ENCODE data around the gene SIM2.

Gene SIM2

DNA sequence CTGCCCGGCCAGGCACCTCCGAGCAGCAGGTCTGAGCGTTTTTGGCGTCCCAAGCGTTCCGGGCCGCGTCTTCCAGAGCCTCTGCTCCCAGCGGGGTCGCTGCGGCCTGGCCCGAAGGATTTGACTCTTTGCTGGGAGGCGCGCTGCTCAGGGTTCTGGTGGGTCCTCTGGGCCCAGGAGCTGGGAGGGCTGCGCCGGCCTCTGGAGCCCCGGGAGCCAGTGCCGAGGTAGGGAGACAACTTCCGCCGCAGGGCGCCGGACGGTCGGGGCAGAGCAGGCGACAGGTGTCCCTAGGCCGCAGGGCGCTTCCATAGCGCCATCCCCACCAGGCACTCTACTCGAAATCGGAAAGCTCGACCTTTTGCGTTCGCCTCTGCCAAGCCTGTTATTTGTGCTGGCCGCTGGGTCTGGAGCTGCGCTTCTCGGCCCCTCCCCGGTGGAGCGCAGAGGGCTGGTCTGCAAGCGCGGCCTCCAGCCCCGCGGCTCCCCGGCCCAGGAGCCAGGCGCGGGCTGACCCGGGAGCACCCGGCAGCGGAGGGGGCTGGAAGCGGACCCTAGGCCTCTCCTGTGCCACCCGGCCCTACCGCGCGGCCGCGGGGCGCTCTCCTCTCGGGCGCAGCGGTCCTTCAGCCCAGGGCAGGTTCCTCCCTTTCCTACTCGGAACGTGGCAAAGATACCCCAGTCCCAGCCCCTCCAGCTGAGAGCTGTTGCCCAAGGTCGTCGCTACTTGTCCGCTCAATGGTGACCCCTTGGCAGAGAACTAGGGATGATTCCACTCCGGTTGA is 2.2 kb downstream of the SIM2 start:
- DNase-seq (ENCODE audit: low spot score), result no peak

DNA sequence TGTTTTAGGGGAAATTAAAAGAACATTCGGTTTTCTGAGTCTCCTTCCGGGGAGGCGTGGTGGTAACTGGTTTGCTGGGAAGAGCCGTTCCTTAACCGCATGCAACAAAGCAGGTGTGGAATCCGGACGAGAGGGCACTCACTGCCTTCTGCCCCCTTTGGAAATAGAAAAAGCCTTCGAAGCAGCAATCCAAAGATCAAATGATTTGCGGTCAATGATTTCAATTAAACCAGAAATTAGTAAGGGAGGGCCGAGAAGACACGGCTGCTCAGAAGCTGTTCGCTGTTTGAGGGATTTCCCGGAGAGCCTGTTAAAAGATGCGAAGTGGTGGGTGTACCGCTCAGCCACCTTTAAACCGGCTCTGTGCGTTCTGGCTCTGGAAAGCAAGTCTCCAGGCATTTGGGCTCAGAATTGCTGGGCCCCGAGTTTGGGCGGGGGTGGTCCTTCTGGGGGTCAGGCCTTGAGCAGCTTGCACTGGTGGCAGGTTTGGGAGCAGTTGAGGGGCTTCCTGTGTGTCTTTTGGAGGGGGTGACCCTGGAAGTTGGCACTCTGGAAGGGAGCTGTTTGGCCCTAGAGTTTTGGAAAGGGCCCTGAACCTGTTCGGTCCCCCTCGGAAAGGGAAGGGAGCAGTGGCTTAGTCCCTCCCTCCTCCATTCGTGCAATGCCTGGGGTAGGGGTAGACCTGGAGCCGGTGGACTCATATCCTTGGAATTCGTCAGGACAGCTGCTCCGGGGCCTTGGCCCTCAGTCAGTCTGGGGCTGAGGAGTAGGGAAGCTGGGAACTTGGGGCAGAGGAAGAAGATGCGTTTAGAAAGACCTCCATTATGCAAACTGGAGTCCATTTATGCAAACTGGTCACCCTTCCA is 3.1 kb downstream of the SIM2 start:
- no peak for DNase-seq (ENCODE audit: low spot score)

DNA sequence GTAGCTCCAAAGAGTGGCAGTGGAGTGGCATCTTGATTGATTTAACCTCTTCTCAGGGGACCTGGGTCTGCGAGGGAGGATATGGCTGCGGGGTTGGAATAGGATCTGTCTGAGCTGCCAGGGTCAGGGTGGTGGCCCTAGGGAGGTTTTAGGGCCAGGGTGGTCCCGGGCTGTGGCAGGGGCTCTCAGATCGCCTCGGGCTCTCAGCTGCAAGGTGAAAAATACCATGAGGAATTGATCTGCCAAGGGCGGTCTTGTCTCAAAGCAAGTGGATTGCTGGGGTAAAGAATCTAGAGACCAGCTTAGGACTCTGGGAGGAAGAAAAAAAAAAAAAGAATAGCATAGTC is 3.7 kb downstream of the SIM2 start:
- DNase-seq (ENCODE audit: low spot score), result no peak

- DNase-seq (ENCODE audit: low spot score), result no peak
Observed at GRCh38 chr21:36703123-36703522, 4.2 kb downstream of the SIM2 start.

DNA sequence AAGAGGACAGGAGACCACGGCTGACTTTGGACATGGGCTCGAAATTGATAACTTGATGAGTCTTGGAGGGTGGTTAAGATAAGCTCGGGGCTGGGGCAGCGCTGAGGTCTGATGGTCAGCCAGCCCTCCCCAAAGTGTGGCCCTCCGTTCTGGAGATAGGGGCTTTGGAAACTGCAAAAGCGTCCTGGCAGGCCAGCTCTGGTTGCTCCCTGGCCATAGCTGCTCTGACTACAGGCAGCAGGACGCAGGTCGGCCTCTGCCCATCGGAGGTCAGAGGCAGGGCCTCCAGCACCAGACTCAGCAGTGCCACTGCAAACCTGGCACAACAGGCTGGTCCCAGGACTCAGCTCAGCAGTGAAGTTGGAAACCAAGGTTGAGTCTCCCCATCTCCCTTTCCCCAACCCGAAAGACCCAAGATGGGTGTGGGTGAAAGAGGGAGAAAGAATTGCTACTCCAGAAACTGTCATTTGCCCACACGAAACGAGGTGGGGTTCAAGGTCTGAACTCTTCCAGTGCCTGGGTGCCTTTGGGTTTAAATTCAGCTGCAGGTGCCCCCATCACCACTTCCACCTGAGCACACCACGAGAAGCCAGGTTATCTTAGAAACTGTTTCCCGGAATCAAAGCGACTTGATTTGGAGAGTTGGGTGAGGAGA is 4.8 kb downstream of the SIM2 start:
- DNase-seq (ENCODE audit: low spot score), result no peak

- no peak for DNase-seq (ENCODE audit: low spot score)
Observed at GRCh38 chr21:36704281-36704957, 5.5 kb downstream of the SIM2 start.

GRCh38 chr21:36704958-36705678 is 6.2 kb downstream of the SIM2 start:
- DNase-seq (ENCODE audit: low spot score), result no peak

GRCh38 chr21:36705679-36706481 is 7.0 kb downstream of the SIM2 start:
- no peak for DNase-seq (ENCODE audit: low spot score)

DNA sequence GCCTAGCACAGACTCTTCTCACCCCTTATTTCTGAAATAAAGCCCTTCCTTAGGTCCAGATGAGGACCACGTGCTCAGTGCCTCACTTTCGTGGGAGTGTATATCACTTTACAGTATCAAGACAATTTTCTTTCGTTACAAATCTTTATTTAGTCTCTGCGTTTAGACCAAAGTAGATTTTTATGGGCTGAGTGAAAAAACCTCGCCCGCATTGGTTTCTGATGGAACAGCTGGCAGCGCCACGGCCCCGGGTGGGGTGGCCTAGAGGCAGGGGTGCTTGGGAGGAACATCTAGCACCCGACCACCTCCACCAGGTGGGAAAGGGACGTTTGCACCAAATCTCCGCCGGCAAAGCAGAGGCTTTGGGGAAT is 7.6 kb downstream of the SIM2 start:
- no peak for DNase-seq (ENCODE audit: low spot score)

- DNase-seq (ENCODE audit: low spot score), result no peak
Observed at GRCh38 chr21:36706951-36707762, 8.2 kb downstream of the SIM2 start.

DNA sequence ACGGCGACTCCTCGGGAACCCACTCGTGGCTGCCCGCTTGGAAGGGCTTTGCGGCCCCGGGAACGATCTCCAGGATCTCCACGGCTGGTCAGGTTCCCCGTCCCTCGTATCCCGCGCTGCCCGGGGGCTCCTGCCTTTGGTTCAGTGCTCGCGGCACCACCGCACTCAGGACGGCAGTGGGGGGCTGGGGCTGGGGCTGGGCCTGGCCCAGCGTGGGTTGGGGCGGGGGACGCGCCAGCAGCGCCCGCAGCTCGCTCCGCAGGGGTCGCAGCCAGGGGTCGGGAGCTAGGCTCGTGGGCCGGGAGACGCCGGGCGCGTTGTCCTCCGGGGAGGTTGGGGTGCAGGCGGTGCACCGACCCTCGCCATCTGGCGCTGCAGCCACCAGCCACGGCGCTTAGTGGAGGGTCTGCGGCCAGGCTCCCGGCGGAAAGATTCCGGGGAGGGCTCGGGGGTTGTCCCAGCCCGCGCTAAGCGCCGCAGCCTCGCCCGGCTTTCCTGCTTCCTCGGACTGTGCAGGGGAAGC is 8.9 kb downstream of the SIM2 start:
- no peak for DNase-seq (ENCODE audit: low spot score)

DNA sequence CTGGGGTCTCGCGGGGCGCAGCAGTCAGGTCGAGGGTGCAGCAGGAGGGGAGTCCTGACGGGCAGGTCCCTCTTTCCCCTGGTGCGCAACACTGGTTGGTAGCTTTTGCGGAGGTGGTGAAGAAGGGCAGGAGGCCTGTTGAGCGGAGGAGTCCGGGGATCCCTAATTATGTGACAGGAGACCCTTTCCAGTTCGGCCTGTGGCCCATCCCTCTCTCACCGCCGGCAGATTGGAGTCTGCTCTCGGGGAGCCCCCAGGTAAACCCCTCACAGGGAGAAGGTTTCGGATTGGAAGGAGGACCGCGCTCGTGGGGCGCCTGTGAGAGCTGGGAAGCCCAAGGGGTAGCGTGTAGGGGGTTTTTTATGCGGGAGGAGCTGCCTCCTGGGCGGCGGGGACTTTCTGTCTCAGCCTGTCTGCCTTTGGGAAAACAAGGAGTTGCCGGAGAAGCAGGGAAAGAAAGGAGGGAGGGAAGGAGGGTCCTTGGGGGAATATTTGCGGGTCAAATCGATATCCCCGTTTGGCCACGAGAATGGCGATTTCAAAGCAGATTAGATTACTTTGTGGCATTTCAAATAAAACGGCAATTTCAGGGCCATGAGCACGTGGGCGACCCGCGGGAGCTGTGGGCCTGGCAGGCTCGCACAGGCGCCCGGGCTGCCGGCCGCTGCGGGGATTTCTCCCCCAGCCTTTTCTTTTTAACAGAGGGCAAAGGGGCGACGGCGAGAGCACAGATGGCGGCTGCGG is 9.5 kb downstream of the SIM2 start:
- no peak for DNase-seq (ENCODE audit: low spot score)

DNA sequence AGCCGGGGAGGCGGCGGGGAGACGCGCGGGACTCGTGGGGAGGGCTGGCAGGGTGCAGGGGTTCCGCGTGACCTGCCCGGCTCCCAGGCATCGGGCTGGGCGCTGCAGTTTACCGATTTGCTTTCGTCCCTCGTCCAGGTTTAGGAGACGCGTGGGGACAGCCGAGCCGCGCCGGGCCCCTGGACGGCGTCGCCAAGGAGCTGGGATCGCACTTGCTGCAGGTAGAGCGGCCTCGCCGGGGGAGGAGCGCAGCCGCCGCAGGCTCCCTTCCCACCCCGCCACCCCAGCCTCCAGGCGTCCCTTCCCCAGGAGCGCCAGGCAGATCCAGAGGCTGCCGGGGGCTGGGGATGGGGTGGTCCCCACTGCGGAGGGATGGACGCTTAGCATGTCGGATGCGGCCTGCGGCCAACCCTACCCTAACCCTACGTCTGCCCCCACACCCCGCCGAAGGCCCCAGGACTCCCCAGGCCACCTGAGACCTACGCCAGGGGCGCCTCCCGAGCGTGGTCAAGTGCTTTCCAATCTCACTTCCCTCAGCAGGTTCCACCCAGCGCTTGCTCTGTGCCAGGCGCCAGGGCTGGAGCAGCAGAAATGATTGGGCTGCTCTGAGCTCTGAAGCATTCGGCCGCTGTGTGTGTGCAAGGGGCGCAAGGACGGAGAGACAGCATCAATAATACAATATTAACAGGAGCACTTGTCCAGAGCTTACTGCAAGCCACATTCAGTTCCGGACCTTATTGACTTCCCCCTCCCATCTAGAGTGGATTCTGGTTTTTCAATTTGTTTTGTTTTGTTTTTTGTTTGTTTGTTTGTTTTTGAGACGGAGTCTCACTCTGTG is 10.3 kb downstream of the SIM2 start:
- no peak for DNase-seq (ENCODE audit: low spot score)

- no peak for DNase-seq (ENCODE audit: low spot score)
Observed at GRCh38 chr21:36709868-36710728, 11.2 kb downstream of the SIM2 start.

- no peak for DNase-seq (ENCODE audit: low spot score)
Observed at GRCh38 chr21:36710729-36711048, 11.8 kb downstream of the SIM2 start.

GRCh38 chr21:36713746-36714145 is 14.8 kb downstream of the SIM2 start:
- DNase-seq (ENCODE audit: low spot score), result no peak

GRCh38 chr21:36716387-36716786 is 17.5 kb downstream of the SIM2 start:
- DNase-seq (ENCODE audit: low spot score), result no peak
